Forelimb muscle (tissue), 1 donor: Measurements from ENCODE around the gene WDR48. TPM values are rescaled to one million over a fixed set of nuclear protein-coding genes. Genes with fewer than 3 reads are reported as not detected.

ENCODE experiments used
- DNase-seq: peaks from one replicate; pipeline ENCODE4 v3.0.0-alpha.2; 2013; ENCODE audit warnings: low read depth
- polyA plus RNA-seq: library from polyadenylated mRNA; unstranded; fragments of 120-200 nt; gene quantifications from one replicate; pipeline ENCODE4 v1.2.1, GENCODE V29; 2013; ENCODE audit not compliant: insufficient read length

The WDR48 gene
- polyA plus RNA-seq, 1 donor, result 39.0 TPM

- DNase-seq, result no peak
Measured at GRCh38 chr3:39063143-39063542, 11.3 kb downstream of the WDR48 start.

GRCh38 chr3:39064646-39065045 lies 12.8 kb downstream of the WDR48 start:
- DNase-seq, result no peak

- DNase-seq, result no peak
Measured at GRCh38 chr3:39065197-39065596, 13.4 kb downstream of the WDR48 start.

DNA sequence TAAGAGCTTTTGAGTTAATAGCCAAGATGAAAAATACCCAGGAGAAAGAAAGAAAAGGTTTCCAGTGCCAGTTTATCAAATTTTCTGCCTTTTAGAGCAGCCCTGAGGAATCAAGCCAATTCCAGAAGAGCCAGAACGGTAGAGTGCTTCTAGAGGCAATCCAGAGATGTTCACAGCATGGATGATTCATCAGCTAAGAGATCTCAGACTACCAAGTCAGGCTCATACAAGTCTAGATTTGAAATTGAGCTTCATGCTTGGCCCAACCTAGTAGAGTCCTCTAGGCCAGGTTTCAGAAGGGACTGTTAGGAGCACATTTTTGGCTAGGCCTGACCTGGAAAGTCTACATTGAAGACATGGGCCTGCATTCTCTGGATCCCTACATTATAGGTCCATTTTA lies 15.5 kb downstream of the WDR48 start:
- no peak for DNase-seq

DNA sequence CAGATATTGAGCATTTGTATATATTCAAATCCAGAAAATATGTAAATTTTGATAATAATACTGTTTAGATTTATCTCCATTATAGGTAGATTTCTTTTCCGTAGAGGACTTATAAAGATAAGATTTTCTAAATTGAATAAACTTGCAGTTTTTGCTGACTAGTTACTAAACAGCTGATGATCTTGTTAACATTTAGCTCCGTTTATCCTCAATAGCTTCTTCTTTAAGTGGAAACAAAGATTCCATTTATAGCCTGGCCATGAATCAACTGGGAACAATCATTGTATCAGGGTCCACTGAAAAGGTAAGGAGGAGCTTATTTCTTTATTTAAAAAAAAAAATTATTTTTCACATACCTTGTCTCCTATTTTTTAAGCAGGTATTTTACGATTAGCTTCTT lies 16.7 kb downstream of the WDR48 start:
- no peak for DNase-seq

GRCh38 chr3:39075910-39076309 lies 24.1 kb downstream of the WDR48 start:
- DNase-seq, result no peak

DNA sequence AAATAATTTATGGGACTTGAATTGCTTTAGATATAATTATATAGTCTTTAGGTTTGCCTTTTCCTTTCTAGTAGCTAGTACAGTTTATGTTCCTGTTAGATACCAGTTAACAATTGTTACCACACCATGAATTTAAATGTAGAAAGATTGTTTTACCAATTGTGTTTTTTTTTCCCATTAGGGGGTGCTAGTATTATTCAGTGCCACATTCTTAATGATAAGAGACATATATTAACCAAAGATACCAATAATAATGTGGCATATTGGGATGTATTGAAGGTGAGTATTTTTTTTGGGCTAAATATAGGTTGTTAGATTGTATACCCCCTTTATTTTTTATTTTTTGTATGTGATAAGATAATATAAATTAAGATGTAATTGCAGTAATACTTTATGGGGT lies 27.7 kb downstream of the WDR48 start:
- no peak for DNase-seq

DNA sequence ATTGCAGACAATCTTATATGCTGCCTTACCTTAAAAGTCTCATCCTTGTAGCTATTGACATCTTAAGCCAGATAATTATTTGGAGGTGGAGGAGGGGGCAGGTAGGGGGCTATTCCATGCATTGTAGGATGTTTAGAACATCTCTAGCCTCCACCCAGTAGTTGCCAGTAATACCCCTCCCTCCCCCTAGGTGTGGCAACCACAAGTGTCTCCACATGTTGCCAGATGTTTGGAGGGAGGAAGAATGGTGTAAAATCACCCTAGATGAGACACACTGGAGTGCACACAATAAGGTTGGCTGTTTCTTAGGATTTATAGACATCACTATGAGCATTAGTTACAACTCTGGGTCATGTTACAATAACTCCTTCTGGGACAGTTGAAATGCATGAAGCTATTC lies 28.2 kb downstream of the WDR48 start:
- no peak for DNase-seq

GRCh38 chr3:39082666-39083313 lies 31.0 kb downstream of the WDR48 start:
- no peak for DNase-seq

DNA sequence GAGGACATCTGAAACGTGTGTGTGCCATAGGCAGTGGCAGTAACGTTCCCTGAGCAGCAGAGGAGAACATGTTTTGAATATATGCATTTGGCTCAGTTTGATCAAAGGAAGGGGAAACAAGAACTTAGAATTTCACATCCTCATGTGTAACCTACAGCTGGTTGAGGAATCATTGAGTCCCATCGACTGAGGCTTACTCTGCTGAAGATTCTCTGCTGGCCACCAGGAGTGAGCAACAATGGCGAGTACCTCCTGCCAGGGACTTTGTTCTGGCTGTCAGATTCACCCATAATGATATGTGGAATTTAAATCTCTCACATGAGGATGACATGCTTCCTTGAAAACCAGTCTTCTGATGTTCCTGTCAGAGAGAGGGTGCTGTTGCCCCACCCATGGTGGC lies 34.3 kb downstream of the WDR48 start:
- DNase-seq, result no peak

DNA sequence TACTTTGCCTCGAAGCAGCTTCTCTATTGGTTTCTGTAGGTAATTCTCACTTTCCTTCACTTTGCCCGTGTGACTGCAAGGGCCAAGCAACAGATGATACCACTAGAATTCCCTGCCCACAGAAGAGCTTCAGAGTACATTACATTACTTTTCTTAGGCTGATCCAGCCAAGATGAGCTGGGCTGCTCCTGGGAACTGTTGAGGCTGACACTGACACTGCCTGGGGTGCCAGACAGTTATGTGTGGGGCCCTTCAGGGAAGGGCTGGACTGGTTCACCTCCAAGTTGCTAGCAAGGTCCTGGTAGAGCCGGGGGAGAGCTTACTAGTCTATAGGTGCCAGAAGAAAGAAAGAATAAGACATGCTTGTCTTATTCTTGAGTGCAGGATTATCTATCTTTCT lies 36.6 kb downstream of the WDR48 start:
- no peak for DNase-seq

DNA sequence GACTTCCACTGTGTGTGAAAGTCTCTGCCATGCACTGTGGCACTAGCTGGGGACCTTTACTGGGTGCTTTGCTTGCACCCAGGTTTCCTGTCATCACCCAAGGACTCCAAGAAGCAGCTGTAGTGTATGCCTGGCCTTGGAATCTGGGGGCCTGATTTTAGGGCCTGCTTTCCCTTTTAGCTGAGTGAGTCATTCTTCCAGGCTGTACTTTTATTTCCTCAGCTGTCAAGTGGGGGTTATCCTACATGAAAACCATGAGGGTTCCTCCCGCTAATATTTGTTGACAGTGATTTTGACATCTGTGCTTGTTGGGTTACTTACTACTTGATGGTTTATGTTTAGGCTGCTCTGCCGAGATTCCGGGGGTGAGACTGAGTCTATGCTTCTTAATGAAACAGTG lies 37.1 kb downstream of the WDR48 start:
- DNase-seq, result no peak

DNA sequence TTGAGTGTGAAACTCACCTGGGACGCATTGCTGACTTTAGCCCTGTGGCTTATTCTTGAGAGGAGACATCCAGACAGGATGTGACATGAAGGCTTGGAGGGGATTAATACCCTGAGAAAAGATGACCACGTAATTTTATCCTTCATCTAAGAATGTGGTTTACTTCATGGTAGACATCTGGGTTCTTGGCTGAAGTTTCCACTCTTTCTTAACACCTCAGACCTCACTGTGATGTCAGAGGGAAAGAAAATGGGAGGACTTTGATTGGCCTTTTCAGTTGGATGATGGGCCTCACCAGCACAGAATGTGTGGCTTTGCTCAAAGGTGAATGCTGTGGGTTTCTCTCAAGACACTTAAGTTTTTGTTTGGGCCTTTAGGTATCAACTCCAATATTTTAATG lies 39.1 kb downstream of the WDR48 start:
- DNase-seq, result no peak

- no peak for DNase-seq
Measured at GRCh38 chr3:39094851-39095677, 43.2 kb downstream of the WDR48 start.

- no peak for DNase-seq
Measured at GRCh38 chr3:39095778-39096177, 44.0 kb downstream of the WDR48 start.

DNA sequence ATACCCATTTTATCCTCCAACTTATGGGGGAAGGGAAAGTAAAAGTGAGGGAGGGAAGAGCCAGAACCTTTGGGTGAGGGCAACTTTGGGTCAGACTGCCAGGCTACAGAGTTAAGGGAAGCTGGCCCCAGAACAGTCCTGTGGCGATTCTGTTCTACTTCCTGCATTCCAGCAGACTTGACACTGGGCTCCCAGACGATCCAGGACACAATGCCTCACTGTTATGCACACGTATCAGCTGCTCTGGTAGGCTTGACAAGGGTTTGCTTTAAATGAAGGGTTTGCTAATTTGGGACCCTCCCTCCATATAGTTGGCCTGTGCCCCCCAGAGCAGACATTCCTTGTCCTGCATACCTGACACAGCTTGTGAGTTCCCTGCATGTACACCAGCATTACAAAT lies 45.0 kb downstream of the WDR48 start:
- DNase-seq, result no peak

DNA sequence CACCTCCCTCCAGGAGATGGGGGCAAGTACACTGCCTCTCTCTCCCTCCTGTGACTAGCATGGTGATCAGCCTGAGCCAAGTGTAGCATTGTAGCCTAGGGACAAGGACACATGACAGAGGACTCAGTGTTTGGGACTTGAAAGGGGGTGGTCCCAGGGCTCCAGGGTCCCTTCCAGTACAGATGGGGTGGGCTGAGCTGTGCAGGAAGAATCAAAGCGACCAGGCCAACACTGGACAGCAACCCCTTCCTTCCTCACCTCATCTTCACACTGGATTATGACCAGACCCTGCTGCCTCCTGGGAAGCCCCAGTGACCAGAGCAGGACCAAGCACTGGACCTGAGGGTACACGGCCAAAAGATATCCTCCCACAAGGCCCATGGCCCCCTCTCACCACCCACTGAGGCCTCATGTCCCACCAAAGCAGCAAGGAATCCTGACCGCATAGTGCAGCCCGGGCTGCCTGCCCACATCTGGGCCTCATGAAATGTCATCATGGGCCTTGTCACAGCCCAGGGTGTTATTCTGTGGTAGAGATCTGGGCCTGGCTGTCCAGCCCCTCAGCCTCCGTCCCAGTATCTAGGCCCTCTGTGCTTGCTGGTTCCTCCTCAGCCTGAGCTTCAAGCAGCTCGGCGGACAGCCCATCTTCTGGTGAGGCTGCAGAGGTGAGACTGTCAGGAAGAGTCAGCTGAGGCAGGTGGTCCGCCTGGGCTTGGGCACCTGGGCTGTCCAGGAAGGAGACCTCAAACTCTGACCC lies 46.1 kb downstream of the WDR48 start:
- no peak for DNase-seq

DNA sequence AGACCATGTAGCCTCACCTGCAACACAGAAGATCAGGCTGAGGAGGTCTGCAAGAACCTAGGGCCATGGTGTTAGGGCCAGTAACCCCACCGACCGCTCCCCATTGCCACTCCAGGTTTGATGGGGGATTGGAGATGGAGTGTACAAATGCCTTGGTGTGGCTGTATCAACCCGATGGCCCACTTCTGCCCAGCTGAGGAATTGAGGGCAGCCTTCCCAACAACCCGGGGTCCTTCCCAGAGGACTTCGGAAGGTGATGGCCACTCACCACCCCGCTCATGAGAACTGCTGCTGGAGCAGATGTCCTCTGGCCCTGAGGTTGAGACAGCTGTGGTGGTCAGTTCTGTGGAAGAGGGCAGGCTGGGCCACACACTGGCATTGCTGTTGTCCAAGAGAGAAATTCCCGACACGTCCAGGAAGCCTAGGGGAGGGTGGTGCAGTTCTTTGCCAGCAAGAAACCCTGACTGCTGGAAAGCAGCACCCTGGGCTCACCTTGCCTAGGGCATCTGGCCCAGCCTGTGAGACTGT lies 46.7 kb downstream of the WDR48 start:
- no peak for DNase-seq

GRCh38 chr3:39099242-39099641 lies 47.4 kb downstream of the WDR48 start:
- no peak for DNase-seq

- DNase-seq, result no peak
Measured at GRCh38 chr3:39099738-39100499, 48.1 kb downstream of the WDR48 start.

- DNase-seq, result no peak
Measured at GRCh38 chr3:39100500-39100886, 48.7 kb downstream of the WDR48 start.
